Measurements from ENCODE around the gene HDAC9.

HDAC9 gene

GRCh38 chr7:18694484-18694883 is 198.9 kb downstream of the HDAC9 start:
- DNase-seq (ENCODE audit: low read depth): no peak
- no peak for TF ChIP-seq CTCF (IDR thresholded peaks at IDR 0.05; ENCODE audit: control insufficient read depth, insufficient read depth, low read depth, low read length, missing control alignments)

GRCh38 chr7:18694911-18695310 is 199.4 kb downstream of the HDAC9 start:
- H3K4me3 ChIP-seq (ENCODE audit: control insufficient read depth, low read depth, low read length): no peak overlapping the region
- no peak for DNase-seq (ENCODE audit: low read depth)
- no peak for TF ChIP-seq CTCF (IDR thresholded peaks at IDR 0.05; ENCODE audit: control insufficient read depth, insufficient read depth, low read depth, low read length, missing control alignments)

More at GRCh38 chr7:18694484-18694883, 198.9 kb downstream of the HDAC9 start:
- H3K4me3 ChIP-seq (ENCODE audit: control insufficient read depth, low read depth, low read length): no peak overlapping the region

GRCh38 chr7:18698258-18698734 is 202.7 kb downstream of the HDAC9 start:
- H3K4me3 ChIP-seq (ENCODE audit: control insufficient read depth, low read depth, low read length): no peak overlapping the region
- no peak for DNase-seq (ENCODE audit: low read depth)
- no peak for TF ChIP-seq CTCF (IDR thresholded peaks at IDR 0.05; ENCODE audit: control insufficient read depth, insufficient read depth, low read depth, low read length, missing control alignments)

GRCh38 chr7:18700147-18700546 is 204.6 kb downstream of the HDAC9 start:
- DNase-seq (ENCODE audit: low read depth): no peak
- no peak for TF ChIP-seq CTCF (IDR thresholded peaks at IDR 0.05; ENCODE audit: control insufficient read depth, insufficient read depth, low read depth, low read length, missing control alignments)
- H3K4me3 ChIP-seq (ENCODE audit: control insufficient read depth, low read depth, low read length): no peak overlapping the region

GRCh38 chr7:18702071-18702829 is 206.7 kb downstream of the HDAC9 start:
- H3K4me3 ChIP-seq (ENCODE audit: control insufficient read depth, low read depth, low read length): no peak overlapping the region
- no peak for TF ChIP-seq CTCF (IDR thresholded peaks at IDR 0.05; ENCODE audit: control insufficient read depth, insufficient read depth, low read depth, low read length, missing control alignments)
- DNase-seq (ENCODE audit: low read depth): no peak

GRCh38 chr7:18703685-18704084 is 208.1 kb downstream of the HDAC9 start:
- no peak overlapping the region for H3K4me3 ChIP-seq (ENCODE audit: control insufficient read depth, low read depth, low read length)
- no peak for DNase-seq (ENCODE audit: low read depth)
- TF ChIP-seq CTCF (IDR thresholded peaks at IDR 0.05; ENCODE audit: control insufficient read depth, insufficient read depth, low read depth, low read length, missing control alignments): no peak
